ENCODE measurements around the gene SHISA6.

The SHISA6 gene

DNA sequence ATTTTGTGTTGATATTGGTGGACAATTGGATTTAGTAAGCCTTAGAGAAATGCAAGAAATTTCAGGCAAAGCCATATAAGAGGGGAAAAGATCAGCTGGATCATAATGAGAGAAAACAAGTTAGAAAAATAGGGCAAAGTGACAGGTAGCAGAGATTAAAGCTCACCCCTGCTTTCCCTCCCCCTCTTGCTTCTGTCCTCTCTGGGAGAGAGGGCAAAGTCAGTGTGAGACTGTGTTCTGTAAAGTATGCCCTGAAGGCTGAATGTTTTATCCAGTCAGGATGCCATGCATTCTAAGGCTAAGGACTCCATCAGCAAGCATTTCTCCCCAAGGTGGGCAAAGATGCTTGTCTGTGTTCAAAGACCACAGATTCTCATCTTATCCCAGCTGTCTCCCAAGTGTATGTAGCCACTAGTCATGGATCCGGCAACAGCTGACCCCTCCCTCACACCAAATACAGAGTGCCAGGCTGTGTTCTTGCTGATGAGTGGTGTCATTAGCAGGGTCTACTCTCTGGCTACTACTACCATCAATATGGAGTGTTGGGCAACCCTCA lies 221.1 kb downstream of the SHISA6 start:
- no peak for DNase-seq

GRCh38 chr17:11467639-11468038 lies 226.6 kb downstream of the SHISA6 start:
- DNase-seq: no peak

DNA sequence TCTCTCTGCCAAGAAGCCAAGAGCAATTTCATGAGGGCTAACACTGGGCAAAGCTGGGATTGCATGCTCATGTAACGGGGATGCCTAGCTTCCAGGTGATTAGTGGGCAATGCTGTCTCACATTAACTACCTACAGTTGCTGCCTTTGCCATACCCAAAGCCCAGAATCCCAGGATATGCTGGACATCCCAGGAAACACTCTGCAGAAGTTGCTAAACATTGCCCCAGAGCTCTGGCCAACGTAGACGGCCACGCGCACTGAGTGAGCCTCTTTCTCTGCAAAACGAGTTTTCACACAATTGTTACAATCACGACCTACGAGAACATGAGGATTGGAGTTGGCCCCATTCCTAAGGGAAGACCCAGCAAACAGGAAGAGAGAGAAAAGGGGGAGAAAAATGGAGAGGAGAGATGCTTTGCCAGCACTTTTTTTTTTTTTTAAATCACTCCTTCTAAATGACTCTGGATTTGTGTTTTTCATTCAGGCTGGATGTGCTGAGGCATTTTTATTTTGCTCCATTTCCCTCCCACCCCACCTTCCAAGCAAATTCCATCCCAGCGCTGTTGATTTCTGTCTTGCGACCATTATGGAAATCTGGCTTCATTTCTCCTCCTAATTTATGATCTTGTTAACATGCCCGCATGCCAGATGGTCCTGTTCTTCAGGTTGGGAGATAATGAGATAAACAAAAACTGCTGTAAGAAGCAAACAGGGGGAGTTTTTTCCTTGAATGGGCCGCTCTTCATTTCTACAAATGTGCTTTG lies 244.5 kb downstream of the SHISA6 start:
- DNase-seq: no peak

DNA sequence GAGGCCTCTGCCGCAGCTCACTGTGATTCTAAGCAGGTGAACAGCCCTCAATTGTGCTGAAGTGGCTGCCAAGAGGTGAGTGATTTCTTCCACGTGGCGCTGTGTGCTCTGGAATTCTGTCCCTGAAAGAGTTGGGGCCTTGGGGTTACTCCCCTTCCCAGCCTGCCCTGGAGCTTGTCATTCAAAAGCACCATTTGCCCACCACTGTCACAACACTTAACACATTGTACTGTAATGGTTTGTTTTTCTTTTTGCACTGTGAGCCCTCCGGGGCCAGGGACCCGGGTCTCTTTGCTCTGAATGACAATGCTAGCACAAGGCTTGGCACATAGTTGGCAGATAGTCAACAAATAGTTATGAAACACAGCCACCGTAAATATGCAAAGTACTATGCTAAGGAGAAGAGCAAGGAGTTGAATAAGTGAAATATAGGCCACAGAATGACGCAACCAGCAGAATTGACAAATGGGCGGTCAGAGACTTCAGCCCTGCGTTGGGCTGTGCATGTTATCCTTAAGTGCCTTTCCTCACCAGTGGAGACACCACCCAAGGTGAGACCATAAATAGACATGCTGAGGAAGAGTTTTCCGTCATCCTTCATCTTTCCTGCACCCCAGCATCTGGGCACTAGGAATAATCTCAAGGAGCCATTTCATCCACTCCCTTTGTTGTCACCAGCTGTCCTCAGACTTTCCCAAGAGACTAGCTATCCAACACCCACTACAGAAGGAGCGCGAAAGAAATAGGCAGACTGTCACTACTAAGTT lies 245.3 kb downstream of the SHISA6 start:
- no peak for DNase-seq

- DNase-seq: no peak
Measured at GRCh38 chr17:11486868-11487310, 245.9 kb downstream of the SHISA6 start.

DNA sequence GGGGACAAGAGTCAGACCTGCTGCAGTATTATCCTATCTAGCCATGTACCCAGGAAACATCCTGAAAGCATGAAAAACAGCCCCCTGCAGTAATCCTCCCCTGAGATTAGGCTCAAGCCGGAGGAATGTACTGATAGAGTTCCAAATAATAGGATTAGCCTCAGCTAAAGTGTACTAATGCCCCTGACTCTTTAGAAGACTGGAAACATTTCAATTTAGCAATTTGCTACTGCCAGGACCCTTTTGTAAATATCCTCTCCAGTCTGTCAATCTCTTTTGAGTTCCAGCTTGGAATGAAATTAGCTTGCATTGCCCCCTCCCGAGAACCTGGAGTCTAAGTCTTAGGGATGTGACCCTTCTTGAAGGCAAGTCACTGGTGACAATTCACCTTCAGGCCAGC lies 246.5 kb downstream of the SHISA6 start:
- DNase-seq: no peak

GRCh38 chr17:11488407-11488806 lies 247.4 kb downstream of the SHISA6 start:
- no peak for DNase-seq

DNA sequence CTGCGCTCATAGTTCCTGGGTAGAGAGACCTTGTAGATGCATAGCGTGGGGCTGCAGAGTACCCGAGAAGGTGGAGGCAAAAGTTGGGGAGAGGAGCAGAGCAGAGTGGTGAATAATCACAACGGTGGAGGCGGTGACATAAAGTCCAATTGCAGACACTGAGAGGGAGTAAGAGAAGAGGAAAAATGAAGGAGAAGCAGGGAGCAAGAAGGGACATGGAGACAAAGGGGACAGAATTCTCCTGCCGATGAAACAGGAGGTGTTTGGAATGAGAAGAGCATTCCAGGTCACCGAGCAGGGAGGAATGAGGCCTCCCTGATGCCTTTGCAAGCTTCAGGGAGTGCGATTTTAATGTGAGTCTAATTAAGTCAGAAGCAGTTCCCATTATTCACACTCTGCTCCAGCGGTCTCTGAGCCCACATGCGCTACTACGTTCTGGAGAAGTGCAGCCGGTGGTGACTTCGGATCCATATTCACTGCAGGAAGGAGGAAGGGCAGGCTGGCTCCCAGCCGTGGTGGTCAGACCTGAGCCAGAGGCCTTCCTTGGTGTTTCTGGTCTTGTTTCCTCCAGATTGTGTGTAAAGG lies 249.2 kb downstream of the SHISA6 start:
- no peak for DNase-seq

- no peak for DNase-seq
Measured at GRCh38 chr17:11492511-11492910, 251.5 kb downstream of the SHISA6 start.

- DNase-seq: no peak
Measured at GRCh38 chr17:11493936-11494335, 252.9 kb downstream of the SHISA6 start.

DNA sequence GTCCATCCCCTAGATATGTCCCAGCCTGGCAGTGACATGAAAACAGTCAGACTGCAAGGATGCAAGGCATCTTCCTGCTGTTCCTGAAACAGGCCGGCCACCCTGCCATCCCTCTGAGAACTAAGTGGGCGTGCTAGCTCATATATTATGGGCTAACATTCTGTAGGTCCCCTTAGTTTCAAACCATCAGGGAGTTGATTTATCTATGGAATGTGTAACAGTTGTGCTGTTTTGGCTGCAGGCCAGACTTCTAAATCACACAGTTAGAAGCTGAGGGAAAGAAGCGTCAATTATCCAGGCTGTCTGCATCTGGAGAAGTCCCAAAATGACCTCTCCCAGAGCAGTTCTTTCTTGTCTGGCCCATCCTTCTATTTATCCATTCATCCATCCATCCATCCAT lies 254.6 kb downstream of the SHISA6 start:
- no peak for DNase-seq

- no peak for DNase-seq
Measured at GRCh38 chr17:11499881-11500280, 258.9 kb downstream of the SHISA6 start.

GRCh38 chr17:11503308-11504035 lies 262.5 kb downstream of the SHISA6 start:
- DNase-seq: no peak

- DNase-seq: no peak
Measured at GRCh38 chr17:11506635-11507034, 265.6 kb downstream of the SHISA6 start.

GRCh38 chr17:11511696-11512095 lies 270.7 kb downstream of the SHISA6 start:
- no peak for DNase-seq

DNA sequence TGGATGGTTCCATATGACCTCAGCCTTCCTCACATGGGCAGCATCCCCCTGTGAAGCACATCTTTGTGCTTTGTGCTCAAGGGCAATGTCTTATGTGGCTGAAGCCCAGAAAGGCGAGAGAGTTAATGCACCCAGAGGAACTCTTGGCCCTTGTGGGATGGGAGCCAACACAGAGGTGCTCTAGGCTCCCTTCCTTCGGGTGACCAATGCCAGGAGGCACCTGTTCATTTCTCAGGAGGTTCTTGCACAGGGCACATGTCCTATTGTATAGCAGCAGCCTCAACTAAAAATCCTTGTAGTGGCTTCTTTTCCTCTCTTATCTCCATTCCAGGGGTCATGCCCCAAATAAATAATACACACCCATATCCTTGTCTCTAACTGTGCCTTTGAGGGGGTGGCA lies 273.6 kb downstream of the SHISA6 start:
- DNase-seq: no peak

DNA sequence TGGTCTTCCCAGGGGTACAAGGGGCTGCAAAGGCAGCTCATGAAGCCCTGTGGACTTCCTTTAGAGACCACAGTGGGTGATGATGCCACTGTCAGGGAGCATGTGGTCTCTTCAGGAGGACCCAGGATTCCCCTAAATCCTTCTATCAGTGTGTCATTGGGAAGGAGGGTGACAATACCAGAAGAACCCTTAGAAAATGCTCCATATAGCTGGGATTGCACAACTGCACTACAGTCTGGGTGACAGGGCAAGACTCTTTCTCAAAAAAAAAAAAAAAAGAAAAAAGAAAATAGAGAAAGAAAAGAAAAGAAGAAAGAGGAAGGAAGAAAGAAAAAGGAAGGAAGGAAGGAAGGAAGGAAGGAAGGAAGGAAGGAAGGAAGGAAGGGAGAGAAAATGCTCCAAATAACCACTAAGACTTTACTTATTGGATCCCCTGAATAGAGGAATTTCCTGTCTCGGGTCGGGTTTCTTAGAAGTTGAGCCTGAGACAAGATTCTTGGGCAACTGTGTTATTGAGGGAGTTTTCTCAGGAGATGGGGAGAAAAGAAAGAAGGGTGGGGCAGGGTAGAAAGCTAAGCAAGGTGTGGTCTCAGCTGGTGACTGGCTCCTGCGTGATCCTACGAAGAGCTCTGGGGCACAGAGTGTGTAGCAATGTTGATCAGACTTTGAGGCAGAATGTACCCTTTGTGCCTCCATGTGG lies 274.1 kb downstream of the SHISA6 start:
- DNase-seq: no peak

- DNase-seq: no peak
Measured at GRCh38 chr17:11515901-11516300, 274.9 kb downstream of the SHISA6 start.

DNA sequence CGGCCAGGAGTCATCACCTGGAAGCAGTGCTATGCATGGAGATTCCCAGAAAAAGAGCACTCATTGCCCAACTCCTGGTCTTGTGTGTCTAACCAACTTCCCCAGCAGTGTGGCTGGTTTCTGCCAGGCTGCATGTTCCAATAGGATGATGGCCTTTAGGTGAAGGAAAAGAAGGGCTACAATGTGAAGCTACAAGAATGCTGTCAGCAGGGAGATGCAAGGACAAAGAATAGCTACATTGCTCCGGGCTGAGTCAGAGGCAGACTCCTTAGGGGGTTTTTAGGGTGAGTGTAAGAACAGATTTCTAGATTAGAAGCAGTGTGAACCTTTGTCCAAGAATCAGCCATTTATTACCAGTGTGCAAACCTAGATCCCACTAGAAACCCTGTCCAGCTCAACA lies 294.2 kb downstream of the SHISA6 start:
- DNase-seq: no peak

DNA sequence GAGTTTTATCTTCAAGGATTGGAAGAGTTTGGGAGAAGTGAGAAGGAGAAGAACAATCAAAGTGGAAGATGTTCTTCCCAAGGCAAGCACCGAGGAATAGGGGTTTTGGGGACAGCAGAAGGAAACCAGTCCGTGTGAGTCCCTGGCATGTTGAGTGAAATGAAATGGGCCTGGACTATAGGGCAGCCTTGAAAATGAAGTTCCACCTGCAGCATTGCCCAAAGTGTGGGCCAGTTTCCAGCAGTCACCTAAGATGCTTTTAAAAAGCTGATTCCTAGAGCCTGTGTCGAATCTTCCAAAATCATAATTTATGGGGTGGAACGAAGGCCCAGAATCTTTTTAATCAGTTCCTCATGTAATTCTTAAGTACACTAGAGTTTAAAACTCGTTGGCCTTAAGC lies 297.4 kb downstream of the SHISA6 start:
- DNase-seq: no peak

DNA sequence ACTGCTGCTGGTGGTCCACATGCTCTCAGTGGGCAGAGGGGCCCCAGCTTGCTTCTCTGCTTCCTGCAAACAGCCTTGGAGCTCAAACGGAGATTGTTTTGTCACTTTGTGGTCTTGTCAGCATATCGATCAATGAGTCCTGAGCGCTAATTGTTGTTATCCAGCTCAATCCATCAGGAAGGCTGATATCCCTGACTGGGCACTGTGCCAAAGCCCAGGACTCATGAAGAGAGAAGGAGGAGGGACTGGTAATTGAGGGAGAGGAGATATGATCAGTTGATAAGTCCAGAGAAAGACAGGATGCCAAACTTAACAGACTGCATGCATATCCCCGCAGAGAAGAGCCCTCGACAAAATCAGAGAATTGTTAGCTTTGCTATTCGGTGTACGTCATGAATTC lies 298.6 kb downstream of the SHISA6 start:
- DNase-seq: no peak

- DNase-seq: no peak
Measured at GRCh38 chr17:11545002-11545401, 304.0 kb downstream of the SHISA6 start.

Data from inflammatory macrophage treated with lipopolysaccharide for 4 hours (primary cell).